GM12864 (cell line): Measurements from ENCODE around the gene MCFD2.
A peak's percentile ranks its signal among the peaks of the same experiment; 100 is the strongest.

Experiments used
- DNase-seq: peaks from one replicate; pipeline ENCODE4 v3.0.0-alpha.2; 2011; ENCODE audit warnings: low read depth
- H3K4me3 ChIP-seq: 2 replicates; pipeline ENCODE4 v1.5.1; 2011; ENCODE audit warnings: mild to moderate bottlenecking, low read depth, low read length, control low read depth
- TF ChIP-seq, protein P1 (sequence below): IDR thresholded peaks from 2 replicates; pipeline ENCODE4 v1.5.1; 2011; ENCODE audit warnings: low read depth, mild to moderate bottlenecking, moderate library complexity, low read length, control low read depth, inconsistent platforms; ENCODE audit errors: missing control alignments

Gene MCFD2

DNA sequence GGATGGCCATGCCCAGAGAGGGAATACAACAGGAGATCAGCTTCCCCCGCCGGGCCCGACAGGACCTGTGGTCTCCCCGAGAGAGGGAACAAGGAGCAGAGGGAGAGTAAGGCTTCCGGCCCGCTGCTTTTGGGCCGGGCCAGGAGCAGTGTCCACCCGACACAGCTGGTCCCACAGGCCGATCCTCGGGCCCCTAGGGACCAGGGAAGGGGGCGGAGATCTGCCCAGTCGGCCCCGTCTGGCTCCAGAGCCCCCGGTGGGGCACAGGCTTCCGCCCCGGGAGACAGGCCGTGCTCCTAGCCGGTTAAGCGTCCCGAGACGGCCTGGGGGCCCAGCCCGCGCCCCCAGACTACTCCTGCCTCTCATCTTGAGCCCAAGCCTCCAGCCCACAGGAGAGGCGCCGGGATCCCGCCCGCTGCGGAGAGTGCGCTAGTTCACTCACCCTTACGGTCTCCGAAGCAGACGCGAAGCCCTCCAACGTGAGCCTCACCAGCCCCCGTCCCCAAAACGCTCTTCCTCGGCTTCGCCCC, at the start of gene MCFD2:
Gene MCFD2 (minus strand): TSS at position 526 of the 530 bp plus-strand sequence. CDS start 6,635 bp downstream, outside the sequence.
- TF ChIP-seq, protein P1, sequence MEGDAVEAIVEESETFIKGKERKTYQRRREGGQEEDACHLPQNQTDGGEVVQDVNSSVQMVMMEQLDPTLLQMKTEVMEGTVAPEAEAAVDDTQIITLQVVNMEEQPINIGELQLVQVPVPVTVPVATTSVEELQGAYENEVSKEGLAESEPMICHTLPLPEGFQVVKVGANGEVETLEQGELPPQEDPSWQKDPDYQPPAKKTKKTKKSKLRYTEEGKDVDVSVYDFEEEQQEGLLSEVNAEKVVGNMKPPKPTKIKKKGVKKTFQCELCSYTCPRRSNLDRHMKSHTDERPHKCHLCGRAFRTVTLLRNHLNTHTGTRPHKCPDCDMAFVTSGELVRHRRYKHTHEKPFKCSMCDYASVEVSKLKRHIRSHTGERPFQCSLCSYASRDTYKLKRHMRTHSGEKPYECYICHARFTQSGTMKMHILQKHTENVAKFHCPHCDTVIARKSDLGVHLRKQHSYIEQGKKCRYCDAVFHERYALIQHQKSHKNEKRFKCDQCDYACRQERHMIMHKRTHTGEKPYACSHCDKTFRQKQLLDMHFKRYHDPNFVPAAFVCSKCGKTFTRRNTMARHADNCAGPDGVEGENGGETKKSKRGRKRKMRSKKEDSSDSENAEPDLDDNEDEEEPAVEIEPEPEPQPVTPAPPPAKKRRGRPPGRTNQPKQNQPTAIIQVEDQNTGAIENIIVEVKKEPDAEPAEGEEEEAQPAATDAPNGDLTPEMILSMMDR = no peak
- no peak for DNase-seq

DNA sequence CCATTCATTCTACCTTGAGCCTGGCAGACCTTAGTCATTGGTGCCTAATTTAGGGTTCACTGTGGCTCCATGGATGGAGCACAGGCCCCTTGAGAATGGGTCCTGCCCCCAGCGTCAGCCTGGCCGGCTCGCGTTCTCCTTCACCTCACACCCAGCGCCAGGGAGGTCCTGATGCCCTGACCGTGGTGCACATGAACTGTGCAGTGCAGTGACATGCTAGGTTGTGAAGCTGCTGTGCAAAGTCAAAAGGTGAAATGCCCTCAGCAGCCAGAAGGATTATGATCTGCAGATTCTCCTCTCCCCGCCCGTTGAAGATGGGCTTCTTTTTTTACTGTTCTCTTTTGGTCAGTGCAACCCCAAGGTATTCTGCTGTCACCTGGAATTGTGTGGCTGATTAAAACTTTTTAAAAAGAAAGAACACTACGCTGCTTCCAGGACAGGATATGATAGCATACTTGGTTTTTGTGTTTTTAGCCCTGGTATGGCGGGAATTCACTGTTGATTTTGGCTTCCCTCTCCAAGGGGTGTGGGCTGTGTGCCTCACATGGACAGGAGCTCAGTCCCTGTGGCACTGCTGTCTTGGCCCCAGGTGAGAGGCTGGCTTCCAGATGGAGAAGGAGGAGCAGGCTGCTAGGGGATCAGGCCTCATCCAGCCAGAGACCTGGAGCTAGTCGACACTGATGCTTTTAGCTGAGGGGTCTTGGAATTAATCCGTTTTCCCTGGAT, 49.4 kb upstream of the MCFD2 start:
- H3K4me3 ChIP-seq = no peak overlapping the region
- TF ChIP-seq, protein P1 = no peak
- DNase-seq = no peak

More for the DNA sequence above, at the start of gene MCFD2:
- H3K4me3 ChIP-seq = peak within 1 kb of the TSS; percentile 56

DNA sequence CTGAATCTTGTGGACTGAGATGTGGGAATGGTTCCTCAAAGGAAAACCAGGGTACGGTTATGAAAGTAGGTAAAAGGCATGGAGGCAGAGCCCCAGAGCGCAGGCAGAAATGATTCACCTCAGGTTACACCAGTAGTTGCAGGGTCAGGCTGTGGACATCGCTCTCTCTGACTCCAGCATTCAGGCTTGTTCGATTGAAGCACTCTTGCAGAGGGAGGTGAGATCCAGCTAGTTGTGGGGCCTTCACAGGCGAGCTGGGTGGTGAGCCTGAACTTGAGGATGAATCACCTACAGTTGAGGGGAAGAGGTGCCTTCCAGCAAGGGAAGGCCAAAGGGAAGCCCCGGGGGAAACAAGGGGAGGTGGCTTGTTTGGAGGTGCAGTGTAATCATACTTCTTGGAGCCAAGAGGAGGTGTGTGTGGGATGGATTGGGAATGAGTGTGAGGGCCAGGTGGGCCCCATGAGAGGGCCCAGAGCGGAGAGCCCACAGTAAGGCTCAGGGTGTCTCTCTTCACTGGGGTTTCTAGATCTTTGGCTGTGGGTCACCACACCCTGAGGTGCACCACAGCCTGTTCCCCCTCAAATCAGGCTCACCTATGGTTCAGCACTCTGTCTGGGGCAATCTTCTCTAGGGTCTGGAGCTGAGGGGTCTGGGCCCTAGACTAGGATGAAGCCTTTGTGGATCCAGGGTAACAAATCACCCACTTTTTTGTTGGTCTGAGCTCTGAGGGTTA, 48.5 kb upstream of the MCFD2 start:
- H3K4me3 ChIP-seq = no peak overlapping the region
- no peak for DNase-seq
- TF ChIP-seq, protein P1 = no peak

DNA sequence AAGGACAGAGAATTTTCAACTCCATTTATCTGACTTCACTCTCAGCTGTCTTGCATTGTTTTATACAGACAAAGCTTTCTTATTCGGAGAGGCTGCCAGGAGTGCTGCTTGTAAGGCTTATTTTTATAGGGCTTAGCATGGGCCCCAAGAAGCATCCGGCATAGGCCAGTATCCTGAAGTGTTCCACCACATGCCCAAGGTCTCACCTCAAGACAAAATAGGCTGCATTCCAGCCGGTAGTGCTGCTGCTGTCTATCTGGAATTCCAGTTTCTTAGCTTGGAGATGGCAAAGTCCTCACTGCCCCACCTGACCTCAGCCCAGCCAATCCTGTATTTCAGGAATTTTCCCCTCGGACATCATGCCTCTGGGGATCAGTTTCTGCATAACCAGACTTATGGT, 47.6 kb upstream of the MCFD2 start:
- DNase-seq = no peak
- TF ChIP-seq, protein P1 = no peak
- no peak overlapping the region for H3K4me3 ChIP-seq

DNA sequence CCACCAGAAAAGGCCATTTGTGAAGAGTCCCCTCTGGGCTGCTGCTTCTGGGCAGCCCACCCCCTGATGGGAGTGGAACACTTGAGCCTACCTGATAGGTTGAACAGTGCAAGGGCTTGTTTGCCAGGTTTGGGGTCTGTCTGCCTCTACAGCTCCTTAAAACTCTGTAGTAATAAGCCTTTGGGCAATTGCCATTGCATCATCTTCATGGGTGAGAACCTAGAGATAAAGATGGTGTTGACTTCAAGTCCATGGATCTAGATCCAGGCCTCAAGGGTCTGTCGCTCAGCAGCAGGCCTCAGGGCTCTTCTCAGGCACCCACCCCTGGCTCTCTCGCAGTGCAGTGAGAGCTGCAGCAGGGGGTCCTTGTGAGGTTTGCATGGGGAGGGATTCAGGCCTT, 47.1 kb upstream of the MCFD2 start:
- TF ChIP-seq, protein P1 = no peak

DNA sequence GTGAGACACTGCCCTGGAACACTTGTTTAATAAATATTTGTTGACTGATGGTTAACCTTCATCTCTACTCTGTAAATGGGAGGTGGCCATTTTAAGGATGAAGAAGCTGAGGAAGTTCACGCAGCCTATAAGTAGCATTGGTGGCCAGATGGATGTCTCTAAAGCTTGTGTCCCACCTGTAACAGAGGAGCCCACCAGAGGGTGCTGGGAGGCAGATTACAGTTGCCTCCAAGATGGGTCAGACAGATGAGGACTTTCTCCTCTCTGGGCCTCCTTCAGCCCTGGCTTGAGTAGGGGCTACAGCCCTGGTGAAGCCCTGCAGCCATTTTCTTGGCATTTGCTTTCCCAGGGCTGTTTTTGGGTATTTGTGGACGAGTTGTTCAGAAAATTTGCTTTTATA, 45.0 kb upstream of the MCFD2 start:
- TF ChIP-seq, protein P1 = no peak
- DNase-seq = no peak
- H3K4me3 ChIP-seq = no peak overlapping the region

More for the DNA sequence above, 47.1 kb upstream of the MCFD2 start:
- DNase-seq = no peak
- H3K4me3 ChIP-seq = no peak overlapping the region
